GM19025 (cell line): ENCODE results near the gene ANKS1B.

ENCODE experiments used
- ATAC-seq: cut with Tn5 transposase; IDR thresholded peaks from one replicate; pipeline ENCODE4 v1.9.1; 2021; ENCODE audit warnings: mild to moderate bottlenecking, low read depth, moderate library complexity; ENCODE audit not compliant: unreplicated experiment

The ANKS1B gene

DNA sequence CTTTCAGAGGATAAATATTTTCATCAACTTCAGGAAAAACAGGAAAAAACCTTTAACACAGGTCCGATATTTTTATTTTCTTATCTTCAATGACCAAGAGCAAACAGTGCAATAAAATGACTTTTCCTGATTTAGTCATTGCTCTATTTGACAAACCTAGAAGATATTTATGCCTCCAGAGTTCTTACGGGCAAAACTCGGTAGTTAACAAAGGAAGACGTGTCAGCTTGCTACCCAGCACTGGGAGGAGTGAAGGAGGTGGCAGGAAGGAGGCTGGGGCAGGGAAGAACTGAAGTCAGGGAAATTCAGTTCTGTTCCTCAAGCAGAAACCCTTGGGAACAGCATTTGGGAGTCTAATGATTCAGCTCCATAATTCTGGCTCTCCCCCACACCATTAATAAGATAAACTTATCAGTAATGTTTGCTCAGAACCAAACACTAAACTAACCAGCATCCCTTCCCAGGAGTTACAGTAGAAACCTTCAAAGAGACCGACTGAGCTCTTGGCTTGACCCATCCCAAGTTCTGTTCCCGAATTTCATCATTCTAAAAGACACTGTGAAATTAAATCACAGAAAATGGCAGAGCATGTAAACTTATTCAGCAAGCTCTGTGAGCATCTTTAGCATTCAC, 1176.4 kb downstream of the ANKS1B start:
- ATAC-seq: no peak

DNA sequence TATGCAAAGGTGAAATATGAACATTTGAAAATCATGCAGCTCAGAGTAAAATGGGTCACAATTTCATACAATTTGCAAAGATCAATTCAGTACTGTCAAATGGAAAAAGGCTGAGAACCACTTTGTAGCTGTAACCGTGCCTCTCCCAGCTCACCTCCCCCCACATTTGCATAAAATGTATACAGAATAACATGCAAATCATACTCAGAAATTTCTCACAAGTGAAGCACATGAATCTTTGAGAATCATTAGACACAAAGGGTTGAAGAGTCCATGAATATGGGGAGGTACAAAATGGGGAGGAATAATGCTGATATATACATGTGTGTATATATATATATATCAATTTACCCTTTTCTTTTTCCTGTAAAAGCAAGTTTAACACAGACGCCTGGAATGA, 1177.5 kb downstream of the ANKS1B start:
- no peak for ATAC-seq

DNA sequence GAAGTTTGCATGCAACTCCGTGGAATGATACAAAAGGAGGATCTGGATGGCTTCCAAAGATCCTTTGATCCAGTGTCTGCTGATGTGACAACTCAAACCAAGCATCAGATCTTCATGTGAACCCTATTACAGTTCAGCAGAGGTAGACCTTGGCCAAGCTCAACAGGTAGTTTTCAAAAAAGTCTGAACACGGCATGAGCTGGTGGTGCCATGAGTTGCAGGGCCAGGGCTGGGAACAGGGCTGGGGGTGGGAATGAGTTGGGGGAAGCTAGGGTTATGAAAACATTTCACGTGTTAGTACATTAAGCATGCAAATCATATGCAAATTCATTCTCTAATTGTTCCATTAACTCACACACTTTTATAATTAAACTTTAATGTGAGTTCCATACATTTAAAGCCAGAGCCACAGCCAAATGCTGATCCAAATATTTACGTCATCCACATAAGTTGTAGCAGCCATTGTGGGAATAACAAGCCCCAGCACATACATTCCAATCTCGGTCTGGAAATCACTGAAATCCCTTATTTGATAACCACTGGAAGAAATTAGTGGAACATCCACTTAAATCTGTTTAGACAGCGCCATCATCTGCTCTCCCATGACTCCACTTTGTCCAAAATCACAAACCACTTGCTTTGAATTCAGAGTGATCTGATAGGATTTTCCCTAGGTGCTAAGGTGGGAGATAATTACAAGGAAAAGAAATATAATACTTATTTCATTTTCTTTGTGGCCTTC, 1181.1 kb downstream of the ANKS1B start:
- ATAC-seq: no peak

DNA sequence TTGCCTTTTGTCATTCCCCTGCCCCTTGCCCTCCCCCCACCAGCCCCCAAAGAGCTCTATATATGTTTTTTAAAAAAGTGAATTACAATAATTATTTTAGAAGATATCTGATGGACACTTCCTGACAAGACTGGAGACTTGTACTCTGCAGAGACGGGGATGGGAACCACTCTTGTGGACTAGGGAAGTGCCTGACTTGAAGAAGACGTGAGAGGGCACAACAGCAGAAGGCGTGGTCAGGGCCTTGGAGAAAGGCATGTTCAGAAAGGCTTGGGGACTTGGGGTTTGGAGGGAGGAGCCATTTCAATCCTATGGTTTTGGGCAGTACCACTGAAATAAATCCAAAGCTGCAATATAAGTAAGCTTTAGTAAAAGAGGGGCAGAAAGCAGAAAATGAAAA, 1184.9 kb downstream of the ANKS1B start:
- no peak for ATAC-seq

DNA sequence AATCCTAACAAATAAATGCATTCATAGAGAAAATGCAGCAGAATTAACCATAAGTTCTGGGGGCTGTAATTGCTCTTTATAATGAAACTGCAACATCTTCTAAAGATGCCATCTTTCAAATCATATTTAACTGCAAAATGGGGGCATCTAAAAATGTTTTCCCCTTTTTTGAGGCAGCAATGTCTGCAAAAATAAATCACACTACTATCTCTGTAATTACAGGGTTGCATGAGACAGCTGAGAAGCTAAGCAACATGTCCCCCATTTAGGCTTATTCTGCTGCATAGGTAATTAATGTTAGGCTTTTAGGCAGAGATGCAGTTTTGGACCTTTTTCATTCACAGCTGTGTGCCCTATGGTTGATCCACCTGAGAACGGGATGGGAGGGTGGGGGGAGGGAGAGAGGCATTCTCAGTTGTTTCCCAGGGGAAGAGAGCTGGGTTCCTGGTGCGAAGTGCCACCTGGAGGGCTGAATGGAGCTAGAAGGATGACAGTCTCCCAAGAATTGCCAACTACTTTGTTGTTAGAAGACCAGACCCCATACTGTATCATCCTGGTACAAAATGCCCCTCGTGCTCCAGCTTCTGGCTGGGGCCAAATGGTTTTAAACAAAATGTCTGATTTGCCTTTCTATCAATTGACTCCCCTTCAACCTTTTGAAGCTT, 1185.5 kb downstream of the ANKS1B start:
- no peak for ATAC-seq

DNA sequence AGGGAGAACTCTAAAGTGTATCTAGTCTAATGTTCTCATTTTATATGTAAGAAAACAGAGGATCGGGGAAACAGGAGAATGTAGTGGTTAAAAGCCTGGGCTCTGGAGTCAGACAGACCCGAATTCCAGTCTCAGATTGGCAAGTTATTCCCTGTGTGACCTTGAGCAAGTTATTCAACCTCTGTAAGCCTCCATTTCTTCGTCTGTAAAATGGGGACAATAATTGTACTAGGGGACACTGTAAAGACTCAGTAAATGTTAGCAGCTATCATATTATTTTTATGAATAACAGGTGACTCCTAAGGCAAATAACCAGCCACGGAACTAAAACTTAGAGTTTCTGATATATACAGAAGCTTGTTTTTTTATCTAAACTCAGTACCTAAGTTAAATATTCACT, 1187.5 kb downstream of the ANKS1B start:
- ATAC-seq: no peak

DNA sequence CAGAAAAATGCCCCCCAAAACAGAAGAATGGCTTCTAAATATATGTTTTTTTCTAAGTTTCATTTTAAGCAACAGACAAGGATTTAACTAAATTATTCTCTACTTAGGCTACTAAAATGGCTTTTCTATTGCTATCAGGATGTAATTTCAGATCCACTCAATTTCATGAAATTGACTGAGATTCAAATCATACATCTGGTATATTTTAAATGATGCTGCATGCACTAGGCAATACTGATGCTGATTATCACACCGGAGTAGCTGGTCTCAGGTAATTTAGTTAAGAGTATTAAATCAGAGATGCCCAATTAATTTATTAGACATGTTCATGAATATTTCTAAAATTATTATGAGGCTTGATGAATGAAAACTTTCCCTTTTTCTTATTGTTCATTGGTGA, 1188.0 kb downstream of the ANKS1B start:
- no peak for ATAC-seq

DNA sequence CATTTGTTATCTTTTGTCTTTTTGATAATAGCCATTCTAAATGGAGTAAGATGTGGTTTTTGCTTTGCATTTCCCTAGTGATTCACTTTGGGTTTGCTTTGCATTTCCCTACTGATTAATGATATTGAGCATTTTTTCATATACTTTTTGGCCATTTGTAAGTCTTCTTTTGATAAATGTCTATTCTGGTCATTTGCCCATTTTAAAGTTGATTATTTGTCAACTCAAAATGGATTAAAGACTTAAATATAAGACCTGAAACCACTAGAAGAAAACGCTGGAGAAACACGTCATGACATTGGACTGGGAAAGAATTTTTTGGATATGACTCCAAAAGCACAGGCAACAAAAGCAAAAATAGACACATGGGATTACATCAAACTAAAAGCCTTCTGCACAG, 1191.6 kb downstream of the ANKS1B start:
- ATAC-seq: no peak

DNA sequence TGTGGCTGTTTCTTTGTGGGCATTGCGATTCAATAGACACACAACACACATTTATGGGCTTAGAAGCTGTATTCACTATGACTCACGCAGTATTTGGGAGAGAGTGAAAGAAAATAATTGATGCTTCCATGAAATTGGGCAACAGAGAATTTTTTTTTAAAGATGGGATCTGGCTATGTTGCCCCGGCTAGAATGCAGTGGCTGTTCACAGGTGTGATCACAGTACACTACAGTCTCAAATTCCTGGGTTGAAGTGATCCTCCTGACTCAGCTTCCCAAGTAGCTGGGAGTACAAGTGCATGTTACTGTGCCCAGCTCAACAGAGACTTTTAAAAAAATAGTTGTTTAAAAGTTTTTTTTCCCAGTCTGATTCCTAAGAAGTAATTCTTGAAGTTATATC, 1193.3 kb downstream of the ANKS1B start:
- ATAC-seq: no peak

DNA sequence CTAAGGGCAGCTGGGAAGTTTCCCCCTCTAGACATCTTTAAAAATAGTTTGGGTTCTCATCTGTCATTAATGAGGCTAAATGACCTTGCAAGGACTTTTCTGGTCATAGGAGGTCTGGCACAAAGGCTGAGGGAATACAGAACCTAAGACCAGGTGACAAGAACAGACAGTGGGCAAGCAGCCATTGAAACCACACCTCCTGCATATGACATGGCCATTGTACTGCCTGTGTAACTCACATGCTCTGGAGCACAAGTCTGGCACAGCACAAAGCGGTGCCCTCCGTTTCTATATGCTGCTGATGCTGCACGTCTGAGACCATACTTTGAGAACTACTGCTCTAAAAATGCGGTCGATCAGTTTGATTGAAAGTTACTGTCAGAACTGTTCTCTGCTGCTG, 1196.3 kb downstream of the ANKS1B start:
- ATAC-seq: no peak

DNA sequence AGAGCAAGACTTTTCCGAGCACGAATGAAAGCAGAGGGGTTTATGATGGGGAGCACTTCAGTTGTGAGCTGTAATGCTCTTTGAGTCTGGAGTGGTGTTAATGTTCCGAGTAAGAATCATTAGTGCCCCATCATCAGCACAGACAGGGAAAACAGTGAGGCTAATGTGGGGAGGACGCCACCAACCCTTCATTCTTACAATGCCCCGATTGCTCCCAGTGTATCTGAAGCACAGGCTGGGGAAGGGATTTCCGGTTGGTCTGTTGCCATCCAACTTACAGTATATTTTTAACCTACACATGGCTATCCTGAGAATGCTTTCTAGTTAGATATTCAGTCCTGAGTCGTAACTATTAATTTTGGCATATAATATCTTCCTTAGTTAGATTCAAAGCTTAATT, 1198.1 kb downstream of the ANKS1B start:
- ATAC-seq: no peak

DNA sequence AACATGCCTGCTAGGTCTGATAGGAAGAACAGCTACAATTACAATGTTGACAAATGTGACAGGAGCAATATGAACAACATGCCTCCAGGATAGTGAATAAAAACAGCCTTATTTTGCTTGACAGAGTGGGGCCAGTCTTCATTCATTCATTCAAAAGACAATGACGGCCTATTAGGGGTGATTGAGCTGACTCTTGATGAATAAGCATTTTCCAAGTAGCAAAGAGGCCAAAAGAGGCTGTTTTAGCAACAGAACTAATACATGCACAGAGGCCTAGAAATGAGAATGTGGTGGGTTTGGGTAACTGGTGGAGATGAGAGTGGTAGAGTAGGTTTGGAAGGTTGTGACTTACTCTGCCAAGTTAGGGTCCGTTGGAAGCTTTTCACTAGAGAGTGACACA, 1201.3 kb downstream of the ANKS1B start:
- no peak for ATAC-seq

DNA sequence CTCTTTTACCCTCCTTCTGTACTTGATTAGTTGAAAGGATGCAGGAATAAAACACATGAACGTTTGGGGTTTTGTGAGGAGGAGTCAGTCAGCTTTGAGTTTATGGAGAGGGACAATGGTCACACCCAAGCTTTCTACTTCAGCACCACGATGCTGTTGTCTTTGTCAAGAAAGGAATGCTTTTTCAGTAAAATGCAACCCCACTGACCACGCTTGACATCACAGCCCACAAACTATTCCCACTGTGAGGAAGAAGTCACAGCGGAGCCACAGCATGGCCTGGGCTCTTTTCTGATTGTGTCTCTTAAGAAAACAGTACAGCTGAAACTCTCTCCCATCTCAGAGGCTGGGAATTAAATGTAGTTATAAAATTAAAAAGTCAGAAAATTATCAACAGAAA, 1204.5 kb downstream of the ANKS1B start:
- ATAC-seq: no peak

DNA sequence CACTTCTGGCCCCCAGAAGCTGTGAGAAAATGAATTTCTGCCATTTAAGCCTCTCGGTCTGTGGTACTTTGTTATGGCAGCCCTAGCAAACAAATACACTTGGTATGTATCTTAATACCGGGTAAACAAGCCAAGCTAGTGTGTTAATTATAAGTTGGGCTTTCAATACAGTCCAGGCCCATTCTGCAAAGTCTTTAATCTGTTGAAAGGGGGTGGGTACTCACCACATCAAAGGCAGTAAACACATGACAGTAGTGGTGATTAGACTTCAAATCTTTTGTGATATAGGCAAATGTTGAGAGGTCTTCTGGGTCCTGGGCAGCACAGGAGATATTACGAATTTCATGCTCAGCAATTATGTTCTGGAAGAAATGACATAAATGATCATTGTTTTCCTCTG, 1211.9 kb downstream of the ANKS1B start:
- ATAC-seq: no peak

DNA sequence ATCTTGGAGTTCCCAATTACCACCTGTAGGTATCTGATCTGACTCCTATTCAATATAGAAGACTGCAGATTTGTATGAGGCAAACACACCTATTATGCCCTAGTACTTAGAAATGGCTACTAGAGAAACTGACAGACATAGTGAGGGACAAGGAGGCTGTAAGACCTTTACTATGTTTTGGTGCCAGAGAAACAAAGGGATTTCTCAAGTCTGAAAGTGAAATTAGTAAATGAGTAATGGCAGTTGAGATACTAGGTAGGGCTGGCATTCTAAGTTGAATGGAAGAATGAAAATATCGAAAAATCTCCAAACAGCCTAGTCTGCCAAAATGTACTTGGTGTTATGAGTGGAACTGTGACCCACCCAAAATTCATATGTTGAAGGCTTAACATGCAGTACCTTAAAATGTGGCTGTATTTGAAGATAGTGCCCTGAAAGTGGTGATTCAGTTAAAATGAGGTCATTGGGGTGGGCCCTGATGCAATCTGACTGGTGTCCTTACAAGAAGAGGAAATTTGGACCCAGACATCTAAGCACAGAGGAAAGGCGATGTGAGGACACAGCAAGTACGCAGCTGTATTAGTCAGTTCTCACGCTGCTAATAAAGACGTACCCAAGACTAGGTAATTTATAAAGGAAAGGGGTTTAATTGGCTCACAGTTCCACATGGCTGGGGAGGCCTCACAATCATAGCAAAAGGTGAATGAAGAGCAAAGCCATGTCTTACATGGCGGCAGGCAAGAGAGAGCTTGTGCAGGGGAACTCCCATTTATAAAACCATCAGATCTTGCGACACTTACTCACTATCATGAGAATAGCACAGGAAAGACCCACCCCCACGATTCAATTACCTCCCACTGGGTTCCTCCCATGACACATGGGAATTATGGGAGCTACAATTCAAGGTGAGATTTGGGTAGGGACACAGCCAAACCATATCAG, 1212.7 kb downstream of the ANKS1B start:
- ATAC-seq: no peak

DNA sequence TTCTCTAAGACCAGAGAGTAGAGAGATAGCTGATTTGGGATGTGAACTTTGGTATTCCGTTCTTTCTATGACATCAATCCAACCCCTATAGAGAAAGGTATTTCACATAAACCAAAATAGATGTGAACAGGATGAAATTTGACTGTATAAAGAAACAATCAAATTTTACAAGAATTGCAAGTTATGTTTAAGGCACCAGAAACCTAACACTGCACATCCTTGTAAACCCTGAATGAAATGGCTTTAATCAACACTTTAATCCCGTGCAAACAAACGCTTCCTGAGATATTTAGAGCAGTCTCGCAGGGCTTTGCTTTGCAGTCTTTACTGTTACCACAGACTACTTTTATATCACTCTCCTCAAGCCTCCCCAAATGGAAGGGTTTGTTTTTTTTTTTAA, 1214.5 kb downstream of the ANKS1B start:
- no peak for ATAC-seq

DNA sequence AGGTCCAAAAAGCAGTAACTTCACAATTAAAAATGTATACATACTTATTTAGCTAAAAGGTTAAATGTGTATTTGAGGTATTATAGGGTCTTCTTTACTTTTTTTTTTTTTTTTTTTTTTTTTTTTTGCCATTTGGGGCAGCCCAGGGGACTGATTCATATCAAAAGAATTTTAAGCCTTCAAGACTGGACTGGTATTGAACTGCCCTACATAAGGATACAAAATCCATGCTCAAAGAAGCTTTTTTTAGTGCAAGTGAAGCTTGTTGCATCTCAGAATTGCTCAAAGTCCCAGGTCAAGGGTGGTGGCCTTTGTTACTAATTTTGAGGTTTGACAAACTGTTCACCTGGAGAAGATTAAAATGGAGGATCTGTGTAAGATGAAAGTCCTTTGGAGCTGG, 1215.7 kb downstream of the ANKS1B start:
- ATAC-seq: no peak

DNA sequence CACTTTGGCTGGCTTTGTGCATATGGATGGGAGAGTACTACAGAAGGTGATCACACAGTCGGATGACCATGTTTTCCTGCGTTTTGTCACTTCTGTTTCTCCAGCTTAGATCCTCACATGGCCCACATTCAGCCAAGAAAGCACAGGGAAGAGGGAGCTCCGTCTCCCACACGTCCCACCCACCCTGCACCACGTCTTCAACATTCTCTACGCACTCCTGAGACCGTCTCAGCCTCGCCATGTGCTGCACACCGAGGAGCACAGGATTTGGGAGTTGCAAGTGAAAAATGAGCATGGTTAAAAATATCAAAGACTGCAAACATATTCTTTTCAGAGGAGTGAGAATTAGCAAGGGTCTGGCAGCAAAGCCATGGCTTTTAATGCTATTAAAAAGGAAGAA, 1217.5 kb downstream of the ANKS1B start:
- no peak for ATAC-seq

DNA sequence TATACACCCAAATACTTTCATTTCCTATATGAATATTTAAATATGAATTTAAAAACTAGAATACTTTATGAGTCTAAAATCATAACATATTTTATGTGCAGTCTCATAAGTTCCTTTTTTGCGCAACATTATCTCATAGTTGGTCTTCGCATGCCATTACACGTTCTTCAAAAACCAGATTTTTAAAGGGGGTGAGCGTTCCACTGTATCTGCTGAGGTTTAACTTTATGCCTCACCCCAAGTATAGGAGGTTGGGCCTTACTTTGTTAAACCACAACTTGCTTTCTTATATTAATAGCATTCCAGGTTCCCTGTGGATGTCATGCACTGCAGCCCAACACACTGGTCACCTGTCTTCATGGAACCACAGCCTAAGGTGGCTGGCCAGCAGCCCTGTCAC, 1221.1 kb downstream of the ANKS1B start:
- no peak for ATAC-seq

DNA sequence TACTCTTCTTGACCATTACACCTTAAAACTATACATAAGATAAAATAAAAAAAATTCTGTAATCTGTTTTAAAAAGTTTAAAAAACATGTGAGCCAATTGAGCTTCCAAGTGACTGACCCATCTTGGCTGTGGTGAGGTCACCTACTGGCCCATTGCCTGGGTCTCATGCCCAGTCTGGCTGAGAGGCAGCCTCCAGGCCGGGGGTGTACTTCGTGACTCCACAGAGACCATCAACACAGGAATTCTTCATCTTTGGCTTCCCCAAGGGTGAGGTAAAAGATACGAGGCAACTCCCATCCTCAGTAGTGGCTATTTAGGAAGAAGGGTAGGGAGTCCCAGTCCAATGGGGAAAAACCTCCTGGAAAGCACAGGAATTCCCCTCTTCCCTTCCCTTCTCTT, 1226.4 kb downstream of the ANKS1B start:
- no peak for ATAC-seq

DNA sequence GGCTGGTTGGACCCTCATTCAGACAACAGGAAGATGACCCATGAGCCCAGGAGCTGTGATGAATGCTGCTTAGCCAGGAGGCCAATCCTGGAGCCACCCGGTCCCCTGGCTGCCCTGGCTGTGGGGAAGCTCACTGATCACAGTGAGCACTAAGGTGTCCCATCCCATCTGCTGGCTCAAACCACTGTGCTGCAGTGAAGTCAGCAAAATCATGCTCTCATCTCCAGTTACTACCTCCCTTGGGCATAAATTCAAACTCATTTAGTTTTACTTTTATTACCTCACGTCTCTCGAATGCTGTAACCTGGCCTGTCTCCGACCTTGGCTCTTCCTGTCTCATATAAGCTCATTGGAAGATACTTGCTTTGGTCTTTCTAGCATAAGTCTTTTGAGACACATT, 1227.3 kb downstream of the ANKS1B start:
- no peak for ATAC-seq
